GM12872 (cell line): ENCODE data around the gene DENND4A.

Source experiments
- TF ChIP-seq, protein P1 (sequence below): IDR thresholded peaks from 3 replicates; pipeline ENCODE4 v1.5.1; 2011; ENCODE audit warnings: low read depth, mild to moderate bottlenecking, low read length, moderate library complexity; ENCODE audit not compliant: insufficient read depth

DENND4A gene

DNA sequence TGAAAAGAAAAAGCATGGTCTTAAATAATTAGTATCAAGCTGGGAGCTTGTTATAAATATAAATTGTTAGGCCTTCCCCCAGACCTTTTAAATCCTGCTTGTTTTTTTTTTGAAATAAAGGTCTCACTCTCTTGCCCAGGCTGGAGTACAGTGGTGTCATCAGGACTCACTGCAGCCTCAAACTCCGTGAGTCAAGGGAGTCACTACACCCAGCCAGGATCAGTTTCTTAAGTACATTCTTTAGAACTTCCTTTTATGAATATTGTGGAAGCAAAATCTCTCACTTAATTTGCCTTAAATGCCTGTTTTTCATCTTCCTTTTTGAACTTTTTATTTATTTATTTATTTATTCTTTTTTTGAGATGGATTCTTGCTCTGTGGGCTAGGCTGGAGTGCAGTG lies 20.8 kb upstream of the DENND4A start:
- TF ChIP-seq, protein P1, sequence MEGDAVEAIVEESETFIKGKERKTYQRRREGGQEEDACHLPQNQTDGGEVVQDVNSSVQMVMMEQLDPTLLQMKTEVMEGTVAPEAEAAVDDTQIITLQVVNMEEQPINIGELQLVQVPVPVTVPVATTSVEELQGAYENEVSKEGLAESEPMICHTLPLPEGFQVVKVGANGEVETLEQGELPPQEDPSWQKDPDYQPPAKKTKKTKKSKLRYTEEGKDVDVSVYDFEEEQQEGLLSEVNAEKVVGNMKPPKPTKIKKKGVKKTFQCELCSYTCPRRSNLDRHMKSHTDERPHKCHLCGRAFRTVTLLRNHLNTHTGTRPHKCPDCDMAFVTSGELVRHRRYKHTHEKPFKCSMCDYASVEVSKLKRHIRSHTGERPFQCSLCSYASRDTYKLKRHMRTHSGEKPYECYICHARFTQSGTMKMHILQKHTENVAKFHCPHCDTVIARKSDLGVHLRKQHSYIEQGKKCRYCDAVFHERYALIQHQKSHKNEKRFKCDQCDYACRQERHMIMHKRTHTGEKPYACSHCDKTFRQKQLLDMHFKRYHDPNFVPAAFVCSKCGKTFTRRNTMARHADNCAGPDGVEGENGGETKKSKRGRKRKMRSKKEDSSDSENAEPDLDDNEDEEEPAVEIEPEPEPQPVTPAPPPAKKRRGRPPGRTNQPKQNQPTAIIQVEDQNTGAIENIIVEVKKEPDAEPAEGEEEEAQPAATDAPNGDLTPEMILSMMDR, result no peak

DNA sequence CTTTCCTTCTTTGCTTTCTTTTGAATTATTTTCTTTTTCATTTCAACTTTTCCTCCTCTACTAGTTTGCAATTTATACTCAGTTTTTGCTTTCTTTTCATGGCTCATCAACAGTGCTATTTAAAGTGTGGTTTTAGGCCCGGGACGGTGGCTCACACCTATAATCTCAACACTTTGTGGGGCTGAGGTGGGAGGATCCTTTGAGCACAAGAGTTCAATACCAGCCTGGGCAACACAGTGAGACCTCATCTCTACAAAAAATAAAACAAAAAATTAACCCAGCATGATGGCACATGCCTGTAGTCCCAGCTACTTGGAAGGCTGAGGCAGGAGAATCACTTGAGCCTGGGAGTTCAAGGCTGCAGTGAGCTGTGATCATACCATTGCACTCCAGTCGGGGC lies 20.4 kb upstream of the DENND4A start:
- TF ChIP-seq, protein P1, result no peak

DNA sequence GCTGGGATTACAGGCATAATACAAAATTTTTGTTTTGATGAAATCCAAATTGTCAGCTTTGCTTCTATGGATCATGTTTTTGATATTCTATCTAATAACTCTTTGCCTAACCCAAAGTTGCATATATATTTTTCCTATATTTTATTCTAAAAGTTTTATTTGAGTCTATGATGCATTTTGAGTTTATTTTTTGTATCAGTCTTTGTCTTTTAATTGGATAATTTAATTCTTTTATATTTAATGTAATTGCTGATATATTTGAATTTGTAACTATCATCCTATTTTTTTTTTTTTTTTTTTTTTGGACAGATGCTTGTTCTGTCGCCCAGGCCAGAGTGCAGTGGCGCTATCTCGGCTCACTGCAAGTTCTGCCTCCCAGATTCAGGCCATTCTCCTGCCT lies 19.7 kb upstream of the DENND4A start:
- TF ChIP-seq, protein P1, result no peak

DNA sequence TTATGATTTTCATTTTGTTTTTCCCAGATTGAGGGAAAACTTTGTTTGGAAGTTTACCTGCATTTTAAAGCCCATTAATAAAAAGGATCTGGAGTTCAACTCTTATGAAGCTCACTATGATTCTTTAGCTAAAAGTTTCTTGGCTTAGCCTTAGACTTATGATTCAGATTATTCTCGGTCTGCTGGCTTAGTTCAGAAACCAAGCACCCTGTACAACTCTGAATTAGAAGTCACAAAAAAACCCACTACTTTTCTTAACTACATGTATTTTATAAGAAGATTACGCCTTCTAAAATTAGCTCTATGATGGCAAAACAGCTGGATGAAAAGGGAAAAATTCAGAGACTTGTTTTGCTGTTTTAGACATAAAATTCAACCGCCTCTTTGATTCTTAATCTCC lies 14.3 kb upstream of the DENND4A start:
- TF ChIP-seq, protein P1, result no peak

DNA sequence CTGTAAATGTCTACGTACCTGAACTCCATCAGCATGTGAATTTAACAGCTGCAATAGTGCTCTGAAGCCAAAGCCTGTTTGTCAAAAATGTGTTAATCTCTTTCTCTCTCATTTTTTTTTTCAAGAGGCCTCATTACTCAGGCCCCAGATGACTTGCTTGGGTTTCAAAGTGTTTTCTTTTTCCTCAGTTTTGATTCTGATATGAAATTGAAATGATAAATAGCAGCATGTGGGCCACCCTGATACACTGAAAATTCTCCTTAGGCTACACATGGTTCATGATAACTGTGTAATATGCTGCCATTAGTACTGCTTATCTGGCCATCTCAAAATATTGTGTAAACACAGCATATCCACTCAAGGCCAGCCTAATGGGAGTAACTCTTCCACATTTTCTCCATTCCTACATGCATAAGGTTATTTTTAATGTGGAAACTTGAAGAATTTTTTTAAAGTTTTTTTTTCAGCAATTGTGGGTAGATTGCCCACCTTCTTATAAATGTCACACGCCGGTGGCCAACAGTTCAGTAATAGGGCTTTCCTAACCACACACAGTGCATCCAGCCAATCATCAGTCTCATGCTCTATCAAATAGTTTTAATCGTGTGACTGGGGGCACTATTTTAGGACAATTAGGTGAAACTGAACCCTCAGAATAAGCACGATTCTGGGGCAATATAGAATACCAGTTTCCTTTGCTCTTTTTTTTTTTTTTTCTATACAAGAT lies 13.1 kb upstream of the DENND4A start:
- TF ChIP-seq, protein P1, result no peak

DNA sequence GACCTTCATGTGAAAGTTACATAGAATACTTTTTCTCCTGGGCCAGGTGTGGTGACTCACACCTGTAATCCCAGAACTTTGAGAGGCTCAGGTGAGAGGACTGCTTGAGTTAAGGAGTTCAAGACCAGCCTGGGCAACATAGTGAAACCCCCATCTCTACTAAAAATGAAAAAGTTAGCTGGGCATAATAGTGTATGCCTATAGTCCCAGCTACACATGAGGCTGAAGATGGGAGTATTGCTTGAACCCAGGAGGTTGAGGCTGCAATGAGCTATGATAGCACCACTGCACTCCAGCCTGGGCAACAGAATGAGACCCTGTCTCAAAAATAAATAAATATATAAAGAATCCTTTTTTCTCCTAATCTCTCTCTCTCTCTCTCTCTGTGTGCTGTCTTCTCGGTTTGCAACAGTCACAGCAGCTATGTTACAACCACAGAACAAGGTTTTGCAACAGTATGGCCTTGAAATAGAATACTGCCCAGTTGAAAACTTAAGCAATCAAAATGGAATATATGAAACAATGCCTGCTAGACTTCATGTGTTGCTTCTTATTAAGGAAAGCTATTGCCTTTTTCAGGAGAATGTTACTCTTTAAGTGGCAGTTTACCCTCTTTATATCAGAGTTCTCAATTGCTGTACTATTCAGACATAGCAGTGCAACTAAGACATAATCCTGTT lies 12.3 kb upstream of the DENND4A start:
- TF ChIP-seq, protein P1, result no peak

DNA sequence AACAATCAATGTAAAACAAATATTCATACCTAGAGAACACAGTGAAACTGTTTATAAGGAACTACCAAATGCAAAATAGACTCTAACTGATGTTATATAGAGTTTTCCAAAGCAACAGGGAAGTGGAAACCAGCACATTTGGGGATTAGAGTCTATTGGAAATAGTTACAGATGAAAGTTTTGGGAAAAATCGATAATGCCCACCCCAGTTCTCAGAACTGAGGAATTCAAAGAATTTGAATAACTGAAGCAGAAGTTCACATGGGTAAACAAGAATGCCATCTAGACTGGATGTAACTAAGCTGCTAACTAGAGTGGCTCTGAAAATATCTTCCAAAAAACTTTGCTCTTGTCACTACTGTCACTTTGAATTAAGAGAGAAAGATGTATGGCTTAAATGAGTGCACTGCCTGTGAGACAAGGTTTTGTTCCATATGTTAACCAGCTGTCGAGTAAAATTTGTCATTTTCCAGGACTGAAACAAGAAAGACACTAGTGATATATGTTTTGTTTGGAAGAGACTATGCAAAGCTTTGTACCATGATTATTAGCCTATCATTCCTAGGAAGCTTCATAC lies 9.2 kb upstream of the DENND4A start:
- TF ChIP-seq, protein P1, result no peak
